HL-60 (cell line): Measurements from ENCODE around the gene IZUMO1.
"Not testable (repeated sequence)": the region's sequence is repeated elsewhere in the genome, so short reads cannot be mapped to it uniquely, and the experiment has no call there.

Experiments
- DNase-seq, 2 experiments: peaks; one replicate each; pipeline ENCODE4 v3.0.0-alpha.2; 2010 to 2020; ENCODE audit warnings: low read depth in 1 of 2, low spot score in 1 of 2
- H3K27ac ChIP-seq: fragments of 250-450 bp; sonication (Bioruptor Pico); replicated peaks from 2 replicates; pipeline ENCODE4 v1.5.1; 2020; ENCODE audit warnings: mild to moderate bottlenecking, moderate library complexity
- H3K27me3 ChIP-seq: fragments of 250-450 bp; sonication (Bioruptor Pico); 2 replicates; pipeline ENCODE4 v1.5.1; 2021; ENCODE audit warnings: mild to moderate bottlenecking, moderate library complexity; ENCODE audit not compliant: insufficient read depth, poor library complexity, severe bottlenecking
- H3K4me3 ChIP-seq: replicated peaks from 2 replicates; pipeline ENCODE4 v1.5.1; 2011; ENCODE audit warnings: mild to moderate bottlenecking, control low read depth, low read length; ENCODE audit not compliant: insufficient read depth
- GABPA ChIP-seq: IDR thresholded peaks from 2 replicates; pipeline ENCODE4 v1.6.1; 2012; ENCODE audit warnings: low read depth
- POLR2AphosphoS5 ChIP-seq: IDR thresholded peaks from 2 replicates; pipeline ENCODE4 v1.6.1; 2012; ENCODE audit warnings: low read depth
- REST ChIP-seq: IDR thresholded peaks from 2 replicates; pipeline ENCODE4 v1.6.1; 2012; ENCODE audit warnings: low read depth; ENCODE audit not compliant: insufficient replicate concordance
- SPI1 ChIP-seq: IDR thresholded peaks from 2 replicates; pipeline ENCODE4 v1.6.1; 2012; ENCODE audit warnings: low read depth, mild to moderate bottlenecking, borderline replicate concordance
- TF ChIP-seq, protein P1 (sequence below): IDR thresholded peaks from one replicate; pipeline ENCODE4 v1.5.1; 2011; ENCODE audit warnings: low read length, control low read depth, inconsistent platforms; ENCODE audit not compliant: insufficient read depth

IZUMO1 gene

GRCh38 chr19:48698046-48698445 lies 48.7 kb downstream of the IZUMO1 start:
- no peak overlapping the region for H3K4me3 ChIP-seq
- no peak for TF ChIP-seq POLR2AphosphoS5
- H3K27me3 ChIP-seq = peaks cover 12% of the 10 kb centered on the region
- peak in 1 of 2 experiments; percentile 56 for DNase-seq
- no peak overlapping the region for H3K27ac ChIP-seq

DNA sequence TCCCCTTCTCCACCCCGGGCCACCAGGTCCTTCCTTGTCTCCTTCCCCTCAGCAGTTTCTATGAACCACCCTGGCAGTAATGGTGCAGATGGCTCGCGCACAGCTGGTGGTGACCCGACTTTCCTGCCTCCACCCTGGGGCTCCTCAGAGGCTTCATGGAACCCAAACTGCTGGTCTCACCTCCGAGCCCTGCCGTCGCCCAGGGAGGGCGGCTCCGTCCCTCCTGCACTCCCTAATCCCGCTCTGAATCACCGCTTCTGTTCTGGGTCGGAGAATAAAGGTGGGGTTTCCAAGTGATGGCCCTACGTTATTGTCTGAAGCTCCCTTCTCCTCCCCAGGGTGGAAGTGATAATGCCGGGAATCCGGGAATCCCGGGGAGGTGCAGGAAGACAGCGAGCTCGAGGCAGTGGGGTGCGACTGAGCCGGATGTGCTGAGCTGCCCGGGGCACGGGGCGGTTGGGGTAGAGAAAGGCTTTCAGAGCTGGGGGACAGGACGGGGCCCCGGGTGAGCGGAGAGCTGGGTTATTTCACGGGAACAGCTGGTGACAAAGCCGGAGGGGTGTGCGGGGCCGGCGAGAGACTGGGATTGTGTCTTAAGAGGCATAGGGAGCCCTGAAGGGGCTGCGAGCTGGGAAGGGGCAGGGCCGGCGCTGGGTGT lies 50.2 kb downstream of the IZUMO1 start:
- TF ChIP-seq POLR2AphosphoS5 = no peak
- TF ChIP-seq GABPA = no peak
- Histone ChIP-seq H3K27me3 (peaks cover 12% of the 10 kb centered on the region), H3K27ac (no peak overlapping the region), H3K4me3 (no peak overlapping the region)
- DNase-seq = no peak

GRCh38 chr19:48695743-48696352 lies 50.9 kb downstream of the IZUMO1 start, which contains the start of gene FUT2:
TSS of gene FUT2 (plus strand) at chr19:48695971. CDS start at chr19:48702957, 6,986 bp downstream.
- H3K27ac ChIP-seq = no peak within 1 kb of the TSS
- TF ChIP-seq, protein P1, sequence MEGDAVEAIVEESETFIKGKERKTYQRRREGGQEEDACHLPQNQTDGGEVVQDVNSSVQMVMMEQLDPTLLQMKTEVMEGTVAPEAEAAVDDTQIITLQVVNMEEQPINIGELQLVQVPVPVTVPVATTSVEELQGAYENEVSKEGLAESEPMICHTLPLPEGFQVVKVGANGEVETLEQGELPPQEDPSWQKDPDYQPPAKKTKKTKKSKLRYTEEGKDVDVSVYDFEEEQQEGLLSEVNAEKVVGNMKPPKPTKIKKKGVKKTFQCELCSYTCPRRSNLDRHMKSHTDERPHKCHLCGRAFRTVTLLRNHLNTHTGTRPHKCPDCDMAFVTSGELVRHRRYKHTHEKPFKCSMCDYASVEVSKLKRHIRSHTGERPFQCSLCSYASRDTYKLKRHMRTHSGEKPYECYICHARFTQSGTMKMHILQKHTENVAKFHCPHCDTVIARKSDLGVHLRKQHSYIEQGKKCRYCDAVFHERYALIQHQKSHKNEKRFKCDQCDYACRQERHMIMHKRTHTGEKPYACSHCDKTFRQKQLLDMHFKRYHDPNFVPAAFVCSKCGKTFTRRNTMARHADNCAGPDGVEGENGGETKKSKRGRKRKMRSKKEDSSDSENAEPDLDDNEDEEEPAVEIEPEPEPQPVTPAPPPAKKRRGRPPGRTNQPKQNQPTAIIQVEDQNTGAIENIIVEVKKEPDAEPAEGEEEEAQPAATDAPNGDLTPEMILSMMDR = no peak
- no peak for TF ChIP-seq SPI1
- no peak for TF ChIP-seq REST
- TF ChIP-seq POLR2AphosphoS5 = no peak
- TF ChIP-seq GABPA = no peak
- H3K4me3 ChIP-seq = no peak within 1 kb of the TSS
- peaks cover 12% of the 10 kb centered on the region for H3K27me3 ChIP-seq
- no peak for DNase-seq

GRCh38 chr19:48693629-48694028 lies 53.1 kb downstream of the IZUMO1 start:
- not testable (repeated sequence) for H3K4me3 ChIP-seq, DNase-seq, H3K27ac ChIP-seq
- peaks cover 12% of the 10 kb centered on the region for H3K27me3 ChIP-seq
